D341Med (cell line): Measurements from ENCODE around the gene TANGO2.

Source experiments
- DNase-seq: peaks from one replicate; pipeline ENCODE4 v3.0.0; 2012; ENCODE audit warnings: low spot score

The TANGO2 gene

GRCh38 chr22:20107471-20107901, 86.6 kb downstream of the TANGO2 start:
- DNase-seq, result no peak

- DNase-seq, result no peak
Observed at GRCh38 chr22:20107951-20108756, 87.2 kb downstream of the TANGO2 start.

GRCh38 chr22:20108757-20109230, 87.9 kb downstream of the TANGO2 start:
- no peak for DNase-seq

- no peak for DNase-seq
Observed at GRCh38 chr22:20109411-20110358, 88.8 kb downstream of the TANGO2 start.

- DNase-seq, result no peak
Observed at GRCh38 chr22:20110359-20110985, 89.6 kb downstream of the TANGO2 start.

- DNase-seq, result peak; percentile 78
Observed at GRCh38 chr22:20111045-20111688, 90.3 kb downstream of the TANGO2 start.

- DNase-seq, result no peak
Observed at GRCh38 chr22:20111689-20112622, 91.0 kb downstream of the TANGO2 start.

GRCh38 chr22:20112623-20113511, 92.0 kb downstream of the TANGO2 start:
- no peak for DNase-seq

- DNase-seq, result no peak
Observed at GRCh38 chr22:20113551-20114310, 92.8 kb downstream of the TANGO2 start.

- no peak for DNase-seq
Observed at GRCh38 chr22:20114506-20115475, 93.9 kb downstream of the TANGO2 start.

GRCh38 chr22:20115691-20116375, 94.9 kb downstream of the TANGO2 start, which contains the start of gene RANBP1:
TSS of gene RANBP1 (plus strand) at chr22:20116104. CDS start at chr22:20116185, 81 bp downstream.
- no peak for DNase-seq

- no peak for DNase-seq
Observed at GRCh38 chr22:20116376-20116950, 95.6 kb downstream of the TANGO2 start.
